ENCODE measurements around the gene ATRAID.
"Not testable (repeated sequence)": the region's sequence is repeated elsewhere in the genome, so short reads cannot be mapped to it uniquely, and the experiment has no call there.

The ATRAID gene, protein sequence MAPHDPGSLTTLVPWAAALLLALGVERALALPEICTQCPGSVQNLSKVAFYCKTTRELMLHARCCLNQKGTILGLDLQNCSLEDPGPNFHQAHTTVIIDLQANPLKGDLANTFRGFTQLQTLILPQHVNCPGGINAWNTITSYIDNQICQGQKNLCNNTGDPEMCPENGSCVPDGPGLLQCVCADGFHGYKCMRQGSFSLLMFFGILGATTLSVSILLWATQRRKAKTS

DNA sequence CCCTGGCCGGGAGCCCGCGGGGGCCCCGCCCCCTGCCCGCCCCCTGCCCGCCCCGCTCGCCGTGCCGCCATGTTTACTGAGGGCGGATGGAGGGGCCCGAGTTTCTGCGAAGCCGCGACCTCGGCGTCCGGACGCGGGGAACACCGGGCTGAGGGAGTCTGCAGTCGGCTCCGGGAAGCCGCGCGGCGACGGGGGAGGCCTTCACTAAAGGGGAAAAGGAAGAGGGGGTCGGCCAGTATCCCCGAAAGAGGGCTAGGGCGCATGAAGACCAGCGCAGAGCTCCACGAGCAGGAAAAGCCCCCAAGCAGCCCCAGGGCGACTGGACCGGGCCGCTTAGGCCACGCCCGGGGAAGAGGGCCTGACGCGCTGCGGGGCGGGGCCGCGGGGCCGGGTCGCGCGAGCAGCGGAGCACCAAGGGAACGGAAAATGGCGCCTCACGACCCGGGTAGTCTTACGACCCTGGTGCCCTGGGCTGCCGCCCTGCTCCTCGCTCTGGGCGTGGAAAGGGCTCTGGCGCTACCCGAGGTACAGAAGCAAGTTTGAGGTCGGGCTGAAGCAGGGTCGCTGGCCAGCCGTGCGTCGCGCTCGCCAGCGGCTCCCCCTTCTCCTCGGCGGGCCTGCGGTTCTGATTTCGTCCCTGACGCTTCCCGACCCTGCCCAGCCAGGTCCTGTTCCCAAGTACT is at the start of gene ATRAID, which contains the start of gene SLC5A6:
Gene ATRAID, plus strand, starts transcription at position 99 of the 683 bp plus-strand sequence. Its CDS starts 328 bp downstream, at position 427.
Gene SLC5A6, minus strand, starts transcription at position 326 of the 683 bp plus-strand sequence. CDS start 4,618 bp downstream, outside the sequence.
- in situ Hi-C loops (cut with MboI; ENCODE audit: low sequenced_read_pairs), result no loop called here
- Histone ChIP-seq H3K9me3 (no peaks in the 10 kb centered on the region), H3K27me3 (ENCODE audit: low read depth) (no peaks in the 10 kb centered on the region), H3K4me1 (peaks cover 31% of the 10 kb centered on the region), H3K36me3 (replicated peaks) (peaks cover 51% of the 10 kb centered on the region), H3K4me3 (peak within 1 kb of the TSS; percentile 73)
- peak; percentile 85 to 89 for DNase-seq (ENCODE audit: low spot score in 2 of 2)

DNA sequence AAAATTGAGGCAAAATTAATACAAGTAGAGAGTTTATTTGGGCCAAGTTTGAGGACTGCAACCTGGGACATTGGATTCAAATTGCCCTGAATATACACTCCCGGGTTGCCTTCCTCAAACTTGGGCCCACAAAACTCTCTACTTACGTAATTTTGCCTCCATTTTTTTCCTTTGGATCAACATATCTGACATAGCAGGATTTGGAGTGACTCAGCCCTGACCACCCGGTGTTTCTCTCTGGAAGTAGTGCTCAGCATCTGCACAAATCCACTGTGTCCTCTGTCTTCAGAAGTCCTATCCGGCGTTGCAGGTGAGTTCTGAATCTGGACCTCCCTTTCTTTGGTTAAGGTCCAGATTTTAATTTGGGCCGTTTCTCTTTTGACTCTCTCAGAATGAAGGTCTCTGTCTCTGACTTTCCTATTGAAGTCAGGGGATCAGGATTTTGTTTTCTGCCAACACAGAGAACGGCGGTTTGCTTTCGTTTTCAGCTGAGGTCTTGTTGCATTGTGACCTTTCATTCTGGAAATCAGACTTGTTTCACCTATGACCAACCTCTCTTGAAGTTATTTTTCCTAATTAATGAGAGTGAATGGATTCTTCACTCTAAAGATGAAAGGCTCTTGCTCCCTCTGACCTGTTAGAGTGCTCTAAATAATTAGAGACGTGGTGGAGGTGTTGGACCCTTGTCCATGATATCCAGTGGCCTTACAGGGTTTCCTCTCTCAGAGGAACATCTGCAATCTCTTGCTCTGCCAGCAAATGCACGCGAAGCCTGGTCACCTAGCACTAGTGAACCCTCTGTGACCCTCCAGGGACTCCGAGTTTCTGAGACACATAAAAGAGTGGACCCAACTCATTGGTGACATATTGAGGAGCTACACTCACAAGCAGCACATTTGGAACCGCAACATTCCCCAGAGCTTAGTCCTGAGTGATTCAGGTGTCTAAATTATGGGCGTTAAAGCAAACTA is 49.4 kb upstream of the ATRAID start:
- H3K4me3 ChIP-seq, result no peak overlapping the region

DNA sequence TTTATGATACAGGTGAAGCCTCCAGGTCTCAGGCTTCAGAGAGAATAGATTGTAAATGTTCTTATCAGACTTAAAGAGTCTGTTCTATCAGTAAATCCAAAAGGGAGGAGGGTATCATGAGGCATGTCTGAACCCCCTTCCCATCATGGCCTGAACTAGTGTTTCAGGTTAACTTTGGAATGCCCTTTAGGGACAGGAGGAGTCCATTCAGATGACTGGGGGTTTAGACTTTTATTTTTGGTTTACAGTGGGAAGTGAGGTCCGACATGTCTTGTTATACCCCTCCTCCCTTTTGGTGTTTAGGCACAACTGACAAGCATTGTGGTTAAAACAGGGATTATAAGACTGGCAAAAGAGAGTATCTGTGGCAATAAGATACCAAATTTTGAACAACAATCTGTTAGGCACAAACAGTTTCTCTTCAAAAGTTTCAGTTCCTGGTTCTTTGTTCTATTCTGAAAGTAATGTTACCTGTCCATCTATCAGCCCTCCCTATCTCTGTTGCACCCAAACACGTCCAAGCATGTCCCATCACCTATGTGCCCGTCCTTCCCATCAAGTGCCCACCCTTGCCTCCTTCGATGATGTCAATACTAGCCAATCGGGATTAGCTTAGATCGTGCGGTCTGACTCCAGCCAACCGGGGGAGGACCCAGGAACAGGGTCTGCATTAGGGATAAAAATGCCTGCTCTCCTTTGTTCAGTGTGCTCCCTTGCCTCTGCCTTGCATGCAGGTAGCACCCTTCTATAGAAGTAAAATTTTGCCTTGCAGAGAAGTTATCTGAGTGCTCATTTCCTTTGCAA is 46.7 kb upstream of the ATRAID start:
- H3K36me3 ChIP-seq (replicated peaks), result no peaks in the 10 kb centered on the region
- H3K4me1 ChIP-seq, result peaks cover 3% of the 10 kb centered on the region; the same call in 1 of the 2 replicates
- DNase-seq (ENCODE audit: low spot score in 2 of 2), result no peak
- H3K4me3 ChIP-seq, result no peak overlapping the region
- in situ Hi-C loops (cut with MboI; ENCODE audit: low sequenced_read_pairs), result no loop called here
- H3K9me3 ChIP-seq, result no peaks in the 10 kb centered on the region
- H3K27me3 ChIP-seq (ENCODE audit: low read depth), result no peaks in the 10 kb centered on the region

More for the DNA sequence above, 49.4 kb upstream of the ATRAID start:
- H3K36me3 ChIP-seq (replicated peaks), result no peaks in the 10 kb centered on the region
- H3K27me3 ChIP-seq (ENCODE audit: low read depth), result no peaks in the 10 kb centered on the region
- H3K9me3 ChIP-seq, result no peaks in the 10 kb centered on the region
- in situ Hi-C loops (cut with MboI; ENCODE audit: low sequenced_read_pairs), result no loop called here
- H3K4me1 ChIP-seq, result no peaks in the 10 kb centered on the region; the same call in 1 of the 2 replicates
- DNase-seq (ENCODE audit: low spot score in 2 of 2), result no peak

DNA sequence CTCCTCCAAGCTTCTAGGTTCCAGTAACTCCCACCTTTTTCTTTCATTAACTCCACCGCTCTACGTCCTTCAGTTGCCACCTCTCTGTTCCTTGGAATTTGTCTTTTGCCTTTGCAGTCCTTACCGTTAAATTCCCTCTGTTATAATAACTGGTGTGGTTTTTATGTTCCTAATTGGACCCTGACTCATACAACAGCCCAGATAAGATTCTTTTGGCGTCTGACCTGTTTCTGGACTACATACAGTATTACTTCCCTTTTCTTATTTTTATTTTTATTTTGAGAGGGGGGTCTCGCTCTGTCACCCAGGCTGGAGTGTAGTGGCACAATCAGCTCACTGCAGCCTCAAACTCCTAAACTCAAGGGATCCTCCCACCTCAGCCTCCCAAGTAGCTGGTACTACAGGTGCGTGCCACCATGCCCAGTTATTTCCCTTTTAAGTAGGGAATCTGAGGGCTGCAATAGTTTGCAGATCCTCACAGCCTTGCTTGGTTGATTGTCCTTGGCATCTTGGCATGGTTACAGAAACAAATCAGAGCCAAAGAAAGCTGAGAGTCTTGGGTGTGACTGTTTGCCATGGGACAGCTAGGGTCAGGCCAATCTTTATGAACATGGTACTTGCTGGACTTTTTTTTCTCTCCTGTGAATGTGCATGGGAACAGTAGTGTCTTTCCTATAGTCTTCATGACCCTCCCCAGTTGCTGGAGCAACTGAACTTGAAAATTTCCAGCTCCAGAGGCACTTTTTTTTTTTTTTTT is 41.1 kb upstream of the ATRAID start:
- in situ Hi-C loops (cut with MboI; ENCODE audit: low sequenced_read_pairs), result no loop called here
- no peaks in the 10 kb centered on the region for H3K9me3 ChIP-seq
- DNase-seq (ENCODE audit: low spot score in 2 of 2), result no peak
- no peak overlapping the region for H3K4me3 ChIP-seq
- H3K4me1 ChIP-seq, result peaks cover 4% of the 10 kb centered on the region; the same call in 1 of the 2 replicates
- no peaks in the 10 kb centered on the region for H3K36me3 ChIP-seq (replicated peaks)
- H3K27me3 ChIP-seq (ENCODE audit: low read depth), result peaks cover 13% of the 10 kb centered on the region

DNA sequence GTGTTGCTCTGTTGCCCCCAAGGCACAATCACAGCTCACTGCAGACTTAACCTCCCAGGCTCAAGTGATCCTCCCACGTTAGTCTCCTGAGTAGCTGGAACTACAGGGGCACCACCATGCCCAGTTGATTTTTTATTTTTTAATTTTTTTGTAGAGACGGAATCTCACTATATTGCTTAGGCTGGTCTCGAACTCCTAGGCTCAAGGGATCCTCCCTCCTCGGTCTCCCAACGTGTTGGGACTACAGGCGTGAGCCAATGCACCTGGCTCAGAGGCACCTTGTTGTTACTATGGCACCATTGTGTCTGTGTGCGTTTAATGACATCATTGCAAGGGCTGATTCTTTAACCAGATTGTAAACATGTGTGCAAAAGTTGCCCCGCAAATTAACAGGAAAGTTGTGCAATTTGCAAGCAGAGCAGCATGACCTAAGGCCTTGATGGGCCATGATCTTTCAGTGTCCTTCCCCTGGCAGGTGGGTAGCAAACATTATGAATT is 40.4 kb upstream of the ATRAID start:
- no peak for DNase-seq (ENCODE audit: low spot score in 2 of 2)
- in situ Hi-C loops (cut with MboI; ENCODE audit: low sequenced_read_pairs), result no loop called here
- Histone ChIP-seq H3K9me3 (no peaks in the 10 kb centered on the region), H3K27me3 (ENCODE audit: low read depth) (peaks cover 14% of the 10 kb centered on the region), H3K4me1 (peaks cover 4% of the 10 kb centered on the region; the same call in 1 of the 2 replicates), H3K4me3 (no peak overlapping the region), H3K36me3 (replicated peaks) (no peaks in the 10 kb centered on the region)

DNA sequence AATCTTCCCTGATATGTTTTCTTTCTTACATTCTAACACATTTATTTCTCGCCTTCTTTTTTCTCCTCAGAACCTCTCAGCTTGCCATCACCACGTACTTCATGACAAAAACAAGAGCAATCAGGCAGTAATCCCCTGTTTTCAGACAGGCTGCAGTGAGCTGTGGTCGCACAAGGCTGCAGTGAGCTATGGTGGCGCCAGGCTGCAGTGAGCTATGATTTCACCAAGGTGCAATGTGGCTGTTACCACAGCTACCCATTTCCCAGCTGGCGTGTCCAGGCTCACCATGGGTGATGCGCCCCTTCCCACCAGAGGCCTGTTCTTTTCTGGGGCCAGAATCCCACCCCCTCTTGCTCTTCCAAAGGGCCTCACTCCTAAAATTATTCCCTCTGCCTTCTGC is 37.2 kb upstream of the ATRAID start:
- Histone ChIP-seq H3K27me3 (ENCODE audit: low read depth) (peaks cover 16% of the 10 kb centered on the region), H3K9me3 (no peaks in the 10 kb centered on the region), H3K4me1 (peaks cover 4% of the 10 kb centered on the region; the same call in 1 of the 2 replicates), H3K36me3 (replicated peaks) (no peaks in the 10 kb centered on the region), H3K4me3 (no peak overlapping the region)
- in situ Hi-C loops (cut with MboI; ENCODE audit: low sequenced_read_pairs), result loop anchor here (25.0 kb wide), 1 partner anchor 212 kb away; the partner anchor contains the start of gene MAPRE3
- DNase-seq (ENCODE audit: low spot score in 2 of 2), result no peak

DNA sequence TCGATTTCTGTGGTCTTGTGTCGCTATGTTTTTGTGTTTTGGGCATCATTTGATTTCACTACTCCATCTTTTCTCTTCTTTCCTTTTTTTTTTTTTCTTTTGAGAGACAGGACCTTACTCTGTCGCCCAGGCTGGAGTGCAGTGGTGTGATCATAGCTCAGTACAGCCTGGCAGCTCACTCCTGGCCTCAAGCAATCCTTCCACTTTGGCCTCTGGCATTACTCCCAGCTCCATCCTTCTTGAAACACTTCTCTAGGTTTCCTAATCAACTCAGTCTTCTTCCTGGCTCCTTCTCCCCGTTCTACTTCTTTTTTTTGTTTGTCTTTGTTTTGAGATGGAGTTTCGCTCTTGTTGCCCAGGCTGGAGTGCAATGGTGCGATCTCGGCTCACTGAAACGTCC is 36.5 kb upstream of the ATRAID start:
- Histone ChIP-seq H3K27me3 (ENCODE audit: low read depth) (peaks cover 16% of the 10 kb centered on the region), H3K9me3 (no peaks in the 10 kb centered on the region), H3K36me3 (replicated peaks) (no peaks in the 10 kb centered on the region), H3K4me1 (no peaks in the 10 kb centered on the region), H3K4me3 (no peak overlapping the region)
- no peak for DNase-seq (ENCODE audit: low spot score in 2 of 2)
- in situ Hi-C loops (cut with MboI; ENCODE audit: low sequenced_read_pairs), result loop anchor here (25.0 kb wide), 1 partner anchor 213 kb away; the partner anchor contains the start of gene MAPRE3

DNA sequence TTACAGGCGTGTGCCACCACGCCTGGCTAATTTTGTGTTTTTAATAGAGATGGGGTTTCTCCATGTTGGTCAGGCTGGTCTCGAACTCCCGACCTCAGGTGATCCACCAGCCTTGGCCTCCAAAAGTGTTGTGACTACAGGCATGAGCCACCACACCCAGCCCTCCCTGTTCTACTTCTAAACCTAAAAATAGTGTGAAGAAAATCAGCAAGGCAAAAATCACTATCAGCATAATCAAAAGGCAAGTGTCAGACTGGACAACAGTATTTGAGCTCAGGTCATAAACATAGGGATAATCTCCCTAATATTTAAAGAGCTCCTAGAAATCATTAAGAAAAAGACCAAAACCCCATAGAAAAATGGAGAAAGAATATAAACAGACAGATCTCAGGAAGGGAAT is 36.1 kb upstream of the ATRAID start:
- in situ Hi-C loops (cut with MboI; ENCODE audit: low sequenced_read_pairs), result loop anchor here (25.0 kb wide), 1 partner anchor 213 kb away; the partner anchor contains the start of gene MAPRE3
- H3K4me1 ChIP-seq; H3K36me3 ChIP-seq (replicated peaks); DNase-seq (ENCODE audit: low spot score in 2 of 2); H3K9me3 ChIP-seq; H3K4me3 ChIP-seq: not testable (repeated sequence)
- peaks cover 16% of the 10 kb centered on the region for H3K27me3 ChIP-seq (ENCODE audit: low read depth)

DNA sequence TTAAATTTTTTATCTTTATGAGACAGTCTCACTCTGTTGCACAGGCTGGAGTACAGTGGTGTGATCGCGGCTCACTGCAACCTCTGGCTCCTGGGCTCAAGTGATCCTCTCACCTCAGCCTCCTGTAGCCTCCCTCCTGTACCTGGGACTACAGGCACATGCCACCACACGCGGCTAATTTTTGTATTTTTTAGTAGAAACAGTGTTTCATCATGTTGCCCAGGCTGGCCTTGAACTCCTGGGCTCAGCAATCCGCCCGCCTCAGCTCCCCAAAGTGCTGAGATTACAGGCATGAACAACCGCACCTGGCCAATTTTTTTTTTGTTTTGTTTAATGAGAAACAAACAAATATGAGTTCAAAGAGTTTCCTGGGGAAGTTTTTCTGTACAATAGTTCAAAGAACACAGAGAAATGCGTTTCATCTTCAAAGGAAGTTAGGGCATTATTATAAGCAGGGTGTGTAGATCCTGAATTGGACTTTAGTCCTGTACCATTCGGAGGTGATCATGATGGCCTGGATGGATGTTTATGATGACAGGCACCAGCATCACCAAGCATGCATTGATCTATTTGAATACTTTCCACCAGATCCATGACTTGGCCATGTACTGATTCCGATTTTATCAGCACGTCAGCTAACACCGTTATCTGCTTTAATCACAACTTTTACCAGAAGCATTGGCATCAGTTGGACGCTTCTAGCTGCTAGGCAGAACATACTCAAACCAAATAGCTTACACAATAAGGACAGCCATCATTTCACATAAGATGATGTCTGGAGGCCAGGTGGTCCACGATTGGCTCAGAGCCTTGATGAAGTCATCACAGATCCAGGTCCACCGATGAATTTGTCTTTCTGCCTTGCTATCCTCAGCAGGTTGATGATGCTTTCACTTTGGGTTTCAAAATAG is 34.1 kb upstream of the ATRAID start:
- H3K27me3 ChIP-seq (ENCODE audit: low read depth), result peaks cover 16% of the 10 kb centered on the region

DNA sequence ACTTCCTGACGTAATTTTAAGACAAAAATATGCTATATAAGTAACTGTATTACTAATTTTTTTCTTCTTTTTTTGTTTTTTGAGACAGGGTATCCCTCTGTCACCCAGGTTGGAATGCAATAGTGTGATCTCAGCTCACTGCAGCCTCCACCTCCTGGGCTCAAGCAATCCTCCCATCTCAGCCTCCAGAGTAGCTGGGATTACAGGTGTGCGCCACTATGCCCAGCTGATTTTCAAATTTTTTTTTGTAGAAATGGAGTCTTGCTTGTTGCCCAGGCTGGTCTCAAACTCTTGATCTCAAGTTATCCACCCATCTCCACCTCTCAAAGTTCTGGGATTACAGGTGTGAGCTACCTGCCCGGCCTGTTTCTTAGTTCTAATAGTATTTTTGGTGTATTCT is 33.4 kb upstream of the ATRAID start:
- Histone ChIP-seq H3K36me3 (replicated peaks) (no peaks in the 10 kb centered on the region), H3K27me3 (ENCODE audit: low read depth) (peaks cover 16% of the 10 kb centered on the region), H3K4me3 (no peak overlapping the region), H3K4me1 (no peaks in the 10 kb centered on the region), H3K9me3 (no peaks in the 10 kb centered on the region)
- in situ Hi-C loops (cut with MboI; ENCODE audit: low sequenced_read_pairs), result loop anchor here (25.0 kb wide), 1 partner anchor 216 kb away; the partner anchor contains the start of gene MAPRE3
- DNase-seq (ENCODE audit: low spot score in 2 of 2), result no peak

More for the DNA sequence above, 34.1 kb upstream of the ATRAID start:
- in situ Hi-C loops (cut with MboI; ENCODE audit: low sequenced_read_pairs), result loop anchor here (25.0 kb wide), 1 partner anchor 215 kb away; the partner anchor contains the start of gene MAPRE3
- H3K36me3 ChIP-seq (replicated peaks), result no peaks in the 10 kb centered on the region
- H3K9me3 ChIP-seq, result no peaks in the 10 kb centered on the region
- no peak for DNase-seq (ENCODE audit: low spot score in 2 of 2)
- no peak overlapping the region for H3K4me3 ChIP-seq
- no peaks in the 10 kb centered on the region for H3K4me1 ChIP-seq

DNA sequence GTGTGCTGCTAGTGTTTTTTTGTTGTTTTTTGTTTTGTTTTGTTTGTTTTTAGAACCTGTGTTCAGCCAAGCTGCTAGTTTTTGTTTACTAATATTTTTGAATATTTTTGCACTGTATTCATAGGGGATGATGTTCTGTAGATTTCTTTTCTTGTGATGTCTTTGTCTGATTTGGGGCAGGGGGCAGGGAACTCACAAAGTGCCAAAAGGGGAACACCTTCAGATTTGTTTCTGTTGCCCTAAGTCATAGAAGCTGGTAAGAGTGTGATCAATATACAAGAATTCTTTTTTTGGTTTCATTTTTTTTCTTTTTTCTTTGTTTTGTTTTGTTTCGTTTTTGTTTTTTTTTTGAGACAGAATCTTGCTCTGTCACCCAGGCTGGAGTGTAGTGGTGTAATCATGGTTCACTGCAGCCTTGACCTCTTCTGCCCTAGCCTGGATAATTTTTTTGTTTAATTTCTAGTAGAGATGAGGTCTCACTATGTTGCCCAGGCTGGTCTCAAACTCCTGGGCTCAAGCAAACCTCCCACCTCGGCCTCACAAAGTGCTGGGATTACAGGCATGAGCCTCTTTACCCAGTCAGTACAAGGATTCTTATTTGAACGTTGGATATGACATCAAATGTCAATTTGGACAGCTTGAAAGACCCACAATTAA is 32.4 kb upstream of the ATRAID start:
- no peaks in the 10 kb centered on the region for H3K36me3 ChIP-seq (replicated peaks)
- H3K4me1 ChIP-seq, result no peaks in the 10 kb centered on the region
- in situ Hi-C loops (cut with MboI; ENCODE audit: low sequenced_read_pairs), result loop anchor here (25.0 kb wide), 1 partner anchor 217 kb away; the partner anchor contains the start of gene MAPRE3
- peaks cover 8% of the 10 kb centered on the region; the same call in 1 of the 2 replicates for H3K27me3 ChIP-seq (ENCODE audit: low read depth)
- no peaks in the 10 kb centered on the region for H3K9me3 ChIP-seq
- no peak overlapping the region for H3K4me3 ChIP-seq
- no peak for DNase-seq (ENCODE audit: low spot score in 2 of 2)

Data from HAP-1 (cell line).